ENCODE data around the gene CDKN2B-AS1.

Gene CDKN2B-AS1

DNA sequence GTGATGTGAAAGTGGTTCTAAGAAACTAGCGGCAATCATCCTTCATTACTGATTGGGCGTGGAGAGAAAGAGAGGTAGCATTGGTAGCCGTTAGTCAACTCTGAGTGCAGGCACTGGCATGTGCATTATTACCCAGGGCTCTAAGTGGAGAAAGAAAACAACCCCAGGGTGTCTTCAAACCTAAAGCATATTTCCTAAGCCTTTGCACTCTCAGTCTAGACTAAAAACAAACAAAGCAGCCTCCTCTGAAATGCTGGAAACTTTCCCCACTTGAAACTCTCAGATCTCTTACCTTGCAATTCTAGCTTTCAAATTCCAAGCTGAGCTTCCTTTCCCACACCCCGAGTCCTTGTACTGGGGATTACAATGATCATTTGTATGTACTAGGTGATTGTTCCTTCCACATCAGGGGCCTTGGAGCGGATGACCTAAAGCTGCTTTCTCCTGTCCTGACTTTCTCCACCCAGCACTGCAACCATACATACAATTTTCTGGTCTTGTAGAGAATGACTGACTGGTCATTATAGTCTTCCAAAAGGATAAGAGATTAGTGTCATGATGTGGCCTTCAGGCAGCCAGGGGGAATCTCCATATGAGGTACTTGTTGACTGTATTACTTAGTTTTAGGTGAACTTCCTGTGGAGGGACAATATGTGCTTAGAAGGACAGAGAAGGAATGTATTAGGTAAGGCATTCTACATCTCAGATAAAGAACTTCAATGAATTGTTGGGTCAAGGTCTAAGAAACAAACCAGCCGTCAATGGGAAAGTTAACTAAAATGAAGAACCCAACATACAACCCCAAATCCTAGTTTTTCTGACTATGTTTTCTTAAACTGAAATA is 112.8 kb downstream of the CDKN2B-AS1 start:
- H3K4me3 ChIP-seq (replicated peaks; ENCODE audit: low read depth, low read length) = no peak overlapping the region
- TF ChIP-seq, protein P1, sequence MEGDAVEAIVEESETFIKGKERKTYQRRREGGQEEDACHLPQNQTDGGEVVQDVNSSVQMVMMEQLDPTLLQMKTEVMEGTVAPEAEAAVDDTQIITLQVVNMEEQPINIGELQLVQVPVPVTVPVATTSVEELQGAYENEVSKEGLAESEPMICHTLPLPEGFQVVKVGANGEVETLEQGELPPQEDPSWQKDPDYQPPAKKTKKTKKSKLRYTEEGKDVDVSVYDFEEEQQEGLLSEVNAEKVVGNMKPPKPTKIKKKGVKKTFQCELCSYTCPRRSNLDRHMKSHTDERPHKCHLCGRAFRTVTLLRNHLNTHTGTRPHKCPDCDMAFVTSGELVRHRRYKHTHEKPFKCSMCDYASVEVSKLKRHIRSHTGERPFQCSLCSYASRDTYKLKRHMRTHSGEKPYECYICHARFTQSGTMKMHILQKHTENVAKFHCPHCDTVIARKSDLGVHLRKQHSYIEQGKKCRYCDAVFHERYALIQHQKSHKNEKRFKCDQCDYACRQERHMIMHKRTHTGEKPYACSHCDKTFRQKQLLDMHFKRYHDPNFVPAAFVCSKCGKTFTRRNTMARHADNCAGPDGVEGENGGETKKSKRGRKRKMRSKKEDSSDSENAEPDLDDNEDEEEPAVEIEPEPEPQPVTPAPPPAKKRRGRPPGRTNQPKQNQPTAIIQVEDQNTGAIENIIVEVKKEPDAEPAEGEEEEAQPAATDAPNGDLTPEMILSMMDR (IDR thresholded peaks at IDR 0.05; ENCODE audit: low read length, missing control alignments) = no peak
- peak; percentile 50 for DNase-seq (ENCODE audit: low read depth)

DNA sequence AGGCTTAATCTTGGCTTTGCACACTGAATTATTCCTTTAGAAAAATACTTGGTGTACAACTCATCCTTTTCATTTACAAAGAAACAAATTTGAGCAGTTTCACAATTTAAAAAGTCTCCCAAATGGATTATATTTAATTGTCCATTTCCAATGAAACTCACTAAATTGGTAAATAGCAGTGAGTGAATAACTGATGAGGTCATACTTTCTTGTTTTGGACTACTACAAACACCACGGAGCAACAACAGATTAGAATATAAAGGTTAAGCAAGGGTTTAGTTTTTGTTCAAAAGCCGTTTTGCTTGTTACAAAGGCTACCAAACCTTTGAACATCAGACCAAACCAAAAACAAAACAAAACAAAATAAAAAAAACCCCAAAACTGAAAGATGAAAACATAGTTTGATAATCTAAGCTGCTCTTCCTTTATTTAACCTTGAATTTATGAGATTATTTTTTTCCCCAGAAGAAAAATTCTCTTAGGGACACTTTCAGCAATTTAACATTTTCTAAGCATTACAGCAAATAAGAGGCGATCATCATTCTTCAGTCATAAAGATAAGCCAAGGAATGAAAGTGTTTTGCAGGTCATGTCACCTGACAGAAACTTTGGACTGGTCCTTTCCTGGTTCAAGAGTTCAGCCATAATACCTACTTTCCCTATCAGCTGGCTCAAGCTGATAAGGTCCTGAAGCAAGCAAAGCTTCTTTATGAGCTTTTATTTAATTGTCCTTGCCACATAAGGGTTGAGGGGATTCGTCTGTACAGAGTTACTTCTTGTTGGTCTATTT is 114.2 kb downstream of the CDKN2B-AS1 start:
- no peak for DNase-seq (ENCODE audit: low read depth)
- TF ChIP-seq, protein P1 (IDR thresholded peaks at IDR 0.05; ENCODE audit: low read length, missing control alignments) = no peak
- H3K4me3 ChIP-seq (replicated peaks; ENCODE audit: low read depth, low read length) = no peak overlapping the region

DNA sequence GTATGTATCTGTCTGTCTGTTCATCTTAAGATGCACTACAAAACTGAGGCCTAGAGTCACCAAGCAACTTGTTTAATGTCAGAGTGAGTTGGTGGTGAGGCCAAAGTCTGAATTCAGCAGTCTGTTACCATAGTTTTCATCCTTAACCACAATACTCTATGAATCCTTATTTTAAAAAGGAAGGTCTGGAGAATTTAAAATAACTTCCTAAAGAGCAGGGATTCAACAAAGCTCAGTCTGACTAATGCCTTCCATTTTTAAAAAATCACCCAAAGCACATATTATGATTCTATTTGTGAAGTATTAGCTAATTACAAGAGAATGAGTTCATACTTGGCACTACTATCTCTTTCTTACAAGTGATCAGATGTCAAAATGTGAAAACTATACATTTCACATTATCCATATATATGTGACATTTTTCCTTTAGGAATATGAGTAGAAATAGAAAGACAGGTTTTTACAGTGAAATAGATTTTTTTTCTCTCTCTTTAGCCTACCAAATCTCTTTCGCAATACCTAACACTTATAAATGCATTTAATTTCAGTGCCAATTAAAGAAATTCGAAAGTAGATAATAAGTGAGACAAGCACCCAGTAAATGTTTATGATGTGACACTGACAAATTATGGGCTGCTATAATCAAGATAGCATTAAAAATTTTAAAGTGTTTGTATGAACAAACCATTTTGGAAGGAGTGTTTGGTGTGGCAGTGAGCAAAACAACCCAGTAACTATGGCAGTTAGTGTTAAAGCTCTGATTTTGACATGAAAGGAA is 116.8 kb downstream of the CDKN2B-AS1 start:
- no peak overlapping the region for H3K4me3 ChIP-seq (replicated peaks; ENCODE audit: low read depth, low read length)
- no peak for DNase-seq (ENCODE audit: low read depth)
- TF ChIP-seq, protein P1 (IDR thresholded peaks at IDR 0.05; ENCODE audit: low read length, missing control alignments) = no peak

DNA sequence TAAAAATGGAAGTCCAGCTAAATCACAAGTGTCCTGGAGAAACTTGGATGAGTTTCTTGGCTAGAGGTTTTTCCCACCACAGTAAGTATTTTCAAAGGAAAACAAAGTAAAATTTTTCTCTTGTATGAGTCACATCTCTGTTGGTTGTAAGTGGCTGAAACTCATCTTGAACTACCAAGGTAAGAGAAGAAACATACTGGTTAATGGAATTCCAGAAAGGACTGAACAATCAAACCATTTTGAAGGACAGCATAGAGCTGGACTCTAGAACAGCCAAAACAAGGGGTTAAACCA is 117.3 kb downstream of the CDKN2B-AS1 start:
- no peak overlapping the region for H3K4me3 ChIP-seq (replicated peaks; ENCODE audit: low read depth, low read length)
- TF ChIP-seq, protein P1 (IDR thresholded peaks at IDR 0.05; ENCODE audit: low read length, missing control alignments) = no peak
- DNase-seq (ENCODE audit: low read depth) = peak; percentile 73

DNA sequence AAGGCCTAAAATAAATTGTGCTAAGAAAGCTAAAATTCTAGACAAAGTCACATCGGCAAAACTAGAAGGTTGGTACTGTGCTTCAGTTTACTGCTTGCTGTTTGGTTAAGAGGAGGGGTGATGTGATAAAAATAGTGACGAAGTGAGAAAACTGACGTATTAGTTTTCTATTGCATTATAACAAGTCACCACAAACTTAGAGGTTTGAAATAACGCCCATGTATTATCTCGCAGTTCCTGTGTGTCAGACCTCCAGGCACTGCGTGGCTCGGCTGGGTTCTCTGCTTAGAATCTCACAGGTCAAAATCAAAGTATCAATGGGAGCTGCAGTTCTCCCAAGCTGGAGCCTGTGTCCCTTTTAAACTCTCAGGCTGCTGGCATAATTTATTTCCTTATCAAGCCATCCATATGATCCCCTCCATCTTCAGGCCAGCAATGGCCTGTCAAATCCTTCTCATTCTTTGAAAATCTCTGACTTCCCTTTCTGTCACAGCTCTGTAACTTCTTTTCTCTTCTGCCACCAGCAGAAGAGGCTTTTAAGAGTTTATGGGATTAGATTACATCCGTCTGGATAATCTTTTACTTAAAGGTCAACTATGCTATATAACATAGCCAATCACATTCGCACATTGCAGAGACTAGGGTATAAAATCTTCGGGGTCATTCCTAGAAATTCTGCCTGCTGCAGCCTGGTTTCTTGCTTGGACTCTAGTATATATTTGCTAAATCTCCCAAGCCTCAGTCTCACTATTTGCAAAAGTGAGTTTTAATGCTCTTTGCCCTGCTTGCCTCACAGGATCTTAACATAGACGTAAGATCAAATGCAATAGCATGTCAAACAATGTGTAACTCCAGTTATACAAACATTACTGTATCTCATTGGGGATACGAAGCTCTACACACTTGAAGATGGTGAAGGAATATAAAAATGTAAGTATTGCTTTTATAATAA is 118.6 kb downstream of the CDKN2B-AS1 start:
- no peak overlapping the region for H3K4me3 ChIP-seq (replicated peaks; ENCODE audit: low read depth, low read length)
- DNase-seq (ENCODE audit: low read depth) = peak; percentile 65
- TF ChIP-seq, protein P1 (IDR thresholded peaks at IDR 0.05; ENCODE audit: low read length, missing control alignments) = no peak

DNA sequence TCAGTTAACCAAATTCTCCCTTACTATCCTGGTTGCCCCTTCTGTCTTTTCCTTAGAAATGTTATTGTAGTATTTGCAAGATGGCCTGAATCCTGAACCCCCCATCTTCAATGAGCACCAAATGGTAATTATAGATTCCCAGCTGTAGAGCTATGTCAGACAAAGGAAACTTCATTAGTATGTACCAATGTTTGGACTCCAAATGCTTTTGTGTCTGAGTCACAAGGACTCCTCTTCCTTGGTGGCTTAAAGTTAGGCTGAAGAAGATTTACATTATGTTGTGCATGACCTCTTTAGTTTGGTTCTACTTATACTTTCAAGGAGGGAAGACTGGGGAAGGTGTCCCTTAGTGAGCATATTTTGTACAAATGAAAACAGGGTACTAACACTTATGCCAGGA is 120.4 kb downstream of the CDKN2B-AS1 start:
- TF ChIP-seq, protein P1 (IDR thresholded peaks at IDR 0.05; ENCODE audit: low read length, missing control alignments) = no peak
- DNase-seq (ENCODE audit: low read depth) = no peak
- H3K4me3 ChIP-seq (replicated peaks; ENCODE audit: low read depth, low read length) = no peak overlapping the region
